Thymus (tissue), 11 donors: ENCODE measurements around the gene PDLIM1. TPM values are rescaled to one million over a fixed set of nuclear protein-coding genes. Genes with fewer than 3 reads are reported as not detected.

ENCODE experiments used
- DNase-seq, 9 donors: peaks; one replicate each; pipeline ENCODE4 v3.0.0-alpha.2; 2013; ENCODE audit warnings: low spot score in 9 of 9, low read depth in 6 of 9, missing footprints in 1 of 9
- H3K27ac ChIP-seq, 2 donors: one replicate each; pipeline ENCODE4 v1.5.1; 2013; ENCODE audit warnings: control low read depth in 1 of 2, low read depth in 1 of 2, low read length in 1 of 2, mild to moderate bottlenecking in 1 of 2, moderate library complexity in 1 of 2
- H3K27me3 ChIP-seq, 2 donors: one replicate each; pipeline ENCODE4 v1.5.1; 2013; ENCODE audit warnings: low read length in 1 of 2; ENCODE audit not compliant: control insufficient read depth in 2 of 2, insufficient read depth in 1 of 2
- H3K36me3 ChIP-seq, 2 donors: one replicate each; pipeline ENCODE4 v1.5.1; 2013; ENCODE audit warnings: low read length in 1 of 2, mild to moderate bottlenecking in 1 of 2, moderate library complexity in 1 of 2; ENCODE audit not compliant: control insufficient read depth in 2 of 2, insufficient read depth in 2 of 2
- H3K4me1 ChIP-seq, 2 donors: one replicate each; pipeline ENCODE4 v1.5.1; 2013; ENCODE audit warnings: low read length in 2 of 2; ENCODE audit not compliant: control insufficient read depth in 2 of 2, insufficient read depth in 2 of 2
- H3K4me3 ChIP-seq, 2 donors: one replicate each; pipeline ENCODE4 v1.5.1; 2013; ENCODE audit warnings: low read length in 2 of 2, control low read depth in 1 of 2, mild to moderate bottlenecking in 1 of 2
- H3K9me3 ChIP-seq, 2 donors: one replicate each; pipeline ENCODE4 v1.5.1; 2013; ENCODE audit warnings: low read length in 1 of 2, mild to moderate bottlenecking in 1 of 2; ENCODE audit not compliant: control insufficient read depth in 2 of 2, insufficient read depth in 1 of 2
- WGBS: extraction: QIAGEN DNeasy Blood & Tissue Kit; methylation state at CpG from one replicate; pipeline ENCODE4 v1.1.7; 2013; 5-methylcytosine and 5-hydroxymethylcytosine counted together
- polyA plus RNA-seq: library from polyadenylated mRNA; stranded (reverse); fragments of 200-250 nt; gene quantifications from one replicate; pipeline ENCODE4 v1.2.3, GENCODE V29; 2013
- total RNA-seq: library from RNA; stranded (reverse); fragments of 120-200 nt; gene quantifications from one replicate; pipeline ENCODE4 v1.2.4, GENCODE V29; 2013
- donor health status: healthy.

PDLIM1 gene
- total and polyA plus RNA-seq, 2 donors, result 18.2 to 316 TPM

- Histone ChIP-seq H3K9me3 (no peaks in the 10 kb centered on the region), H3K27ac (no peak overlapping the region), H3K4me3 (no peak overlapping the region), H3K27me3 (no peaks in the 10 kb centered on the region), H3K36me3 (peaks cover 0 to 3% of the 10 kb centered on the region in 2 donors), H3K4me1 (peaks cover 0 to 2% of the 10 kb centered on the region in 2 donors)
- 95% methylated on average over 4 of the region's 4 CpGs for WGBS
- no peak for DNase-seq
Measured at GRCh38 chr10:95201736-95202135, 89.1 kb downstream of the PDLIM1 start.

GRCh38 chr10:95196046-95196445 lies 94.8 kb downstream of the PDLIM1 start:
- Histone ChIP-seq H3K27ac (peak overlapping the region in 1 of 2 donors; percentile 67), H3K36me3 (peaks cover 0 to 2% of the 10 kb centered on the region in 2 donors), H3K4me3 (peak overlapping the region in 1 of 2 donors; percentile 30), H3K4me1 (peaks cover 4 to 22% of the 10 kb centered on the region in 2 donors), H3K9me3 (no peaks in the 10 kb centered on the region), H3K27me3 (no peaks in the 10 kb centered on the region)
- WGBS, result 82% methylated on average over 3 of the region's 3 CpGs
- DNase-seq, result peak in 2 of 9 donors; percentile 21 to 36

GRCh38 chr10:95193944-95194343 lies 96.9 kb downstream of the PDLIM1 start, which contains the start of gene ACSM6:
ACSM6 (plus strand) TSS chr10:95194238; CDS start chr10:95194486, 248 bp downstream.
- Histone ChIP-seq H3K9me3 (no peaks in the 10 kb centered on the region), H3K27ac (peak within 1 kb of the TSS; percentile 38 to 88), H3K36me3 (peaks cover 0 to 2% of the 10 kb centered on the region in 2 donors), H3K4me1 (peaks cover 4 to 22% of the 10 kb centered on the region in 2 donors), H3K27me3 (no peaks in the 10 kb centered on the region), H3K4me3 (peak within 1 kb of the TSS in 1 of 2 donors; percentile 30)
- 43% methylated on average over 1 of the region's 1 CpG for WGBS
- peak in 8 of 9 donors; percentile 34 to 88 (median 72) for DNase-seq

GRCh38 chr10:95188593-95188992 lies 102.2 kb downstream of the PDLIM1 start:
- H3K27me3 ChIP-seq, result peaks cover 0 to 2% of the 10 kb centered on the region in 2 donors
- H3K4me3 ChIP-seq, result no peak overlapping the region
- peaks cover 0 to 10% of the 10 kb centered on the region in 2 donors for H3K4me1 ChIP-seq
- H3K36me3 ChIP-seq, result no peaks in the 10 kb centered on the region
- no peak overlapping the region for H3K27ac ChIP-seq
- DNase-seq, result no peak
- H3K9me3 ChIP-seq, result no peaks in the 10 kb centered on the region

GRCh38 chr10:95187617-95188016 lies 103.2 kb downstream of the PDLIM1 start:
- WGBS, result 98% methylated on average over 3 of the region's 3 CpGs
- Histone ChIP-seq H3K27me3 (peaks cover 2% of the 10 kb centered on the region in 2 donors), H3K27ac (no peak overlapping the region), H3K36me3 (no peaks in the 10 kb centered on the region), H3K4me1 (peaks cover 0 to 7% of the 10 kb centered on the region in 2 donors), H3K4me3 (no peak overlapping the region), H3K9me3 (no peaks in the 10 kb centered on the region)
- no peak for DNase-seq

Other genes with a start within 250 kb of the PDLIM1 start
- 0.71 TPM for gene CYP2C8, start 221.5 kb downstream of the PDLIM1 start, total RNA-seq
- 1.9 TPM for gene CYP2C8, start 221.5 kb downstream of the PDLIM1 start, polyA plus RNA-seq
- gene ACSM6, start 96.8 kb downstream of the PDLIM1 start, total RNA-seq, result 5.1 TPM
- gene ACSM6, start 96.8 kb downstream of the PDLIM1 start, polyA plus RNA-seq, result 0.96 TPM